ENCODE data around the gene DOK5. TPM values are rescaled to one million over a fixed set of nuclear protein-coding genes. Genes with fewer than 3 reads are reported as not detected.

Gene DOK5
- total RNA-seq, 1 donor from 2014 or later, result not detected

- intact Hi-C loops (cut with DNase I), result no loop called here
- no peaks in the 10 kb centered on the region for H3K36me3 ChIP-seq
- no peak overlapping the region for H3K4me3 ChIP-seq
- no peaks in the 10 kb centered on the region for H3K9me3 ChIP-seq
- no peaks in the 10 kb centered on the region for H3K27me3 ChIP-seq
- H3K27ac ChIP-seq, result no peak overlapping the region
- no peak for TF ChIP-seq CTCF (IDR thresholded peaks at IDR 0.05)
- no peaks in the 10 kb centered on the region for H3K4me1 ChIP-seq
- no peak for DNase-seq (ENCODE audit: low spot score in 2 of 2)
Observed at GRCh38 chr20:54464003-54464402, 11.4 kb upstream of the DOK5 start.

GRCh38 chr20:54466127-54466526, 9.3 kb upstream of the DOK5 start:
- Histone ChIP-seq H3K4me1 (no peaks in the 10 kb centered on the region), H3K27me3 (no peaks in the 10 kb centered on the region), H3K36me3 (no peaks in the 10 kb centered on the region), H3K27ac (no peak overlapping the region), H3K9me3 (no peaks in the 10 kb centered on the region), H3K4me3 (no peak overlapping the region)
- no peak for TF ChIP-seq CTCF (IDR thresholded peaks at IDR 0.05)
- no peak for DNase-seq (ENCODE audit: low spot score in 2 of 2)
- intact Hi-C loops (cut with DNase I), result no loop called here

GRCh38 chr20:54467622-54468021, 7.8 kb upstream of the DOK5 start:
- H3K36me3 ChIP-seq, result no peaks in the 10 kb centered on the region
- H3K4me1 ChIP-seq, result no peaks in the 10 kb centered on the region
- no peak overlapping the region for H3K27ac ChIP-seq
- DNase-seq (ENCODE audit: low spot score in 2 of 2), result no peak
- intact Hi-C loops (cut with DNase I), result no loop called here
- TF ChIP-seq CTCF (IDR thresholded peaks at IDR 0.05), result no peak
- no peaks in the 10 kb centered on the region for H3K9me3 ChIP-seq
- H3K27me3 ChIP-seq, result no peaks in the 10 kb centered on the region
- H3K4me3 ChIP-seq, result no peak overlapping the region

GRCh38 chr20:54468082-54468481, 7.3 kb upstream of the DOK5 start:
- Histone ChIP-seq H3K4me1 (no peaks in the 10 kb centered on the region), H3K36me3 (no peaks in the 10 kb centered on the region)
- TF ChIP-seq CTCF (IDR thresholded peaks at IDR 0.05), result no peak

GRCh38 chr20:54469293-54469692, 6.1 kb upstream of the DOK5 start:
- Histone ChIP-seq H3K36me3 (no peaks in the 10 kb centered on the region), H3K4me1 (no peaks in the 10 kb centered on the region), H3K4me3 (no peak overlapping the region), H3K27me3 (no peaks in the 10 kb centered on the region), H3K27ac (no peak overlapping the region), H3K9me3 (no peaks in the 10 kb centered on the region)
- no peak for TF ChIP-seq CTCF (IDR thresholded peaks at IDR 0.05)
- intact Hi-C loops (cut with DNase I), result no loop called here
- no peak for DNase-seq (ENCODE audit: low spot score in 2 of 2)

More at GRCh38 chr20:54468082-54468481, 7.3 kb upstream of the DOK5 start:
- H3K9me3 ChIP-seq, result no peaks in the 10 kb centered on the region
- H3K4me3 ChIP-seq, result no peak overlapping the region
- H3K27ac ChIP-seq, result no peak overlapping the region
- no peaks in the 10 kb centered on the region for H3K27me3 ChIP-seq
- DNase-seq (ENCODE audit: low spot score in 2 of 2), result no peak
- intact Hi-C loops (cut with DNase I), result no loop called here

- no peaks in the 10 kb centered on the region for H3K27me3 ChIP-seq
- TF ChIP-seq CTCF (IDR thresholded peaks at IDR 0.05), result no peak
- H3K36me3 ChIP-seq, result no peaks in the 10 kb centered on the region
- no peak for DNase-seq (ENCODE audit: low spot score in 2 of 2)
- H3K27ac ChIP-seq, result no peak overlapping the region
- no peaks in the 10 kb centered on the region for H3K9me3 ChIP-seq
- H3K4me3 ChIP-seq, result no peak overlapping the region
- no peaks in the 10 kb centered on the region for H3K4me1 ChIP-seq
- intact Hi-C loops (cut with DNase I), result no loop called here
Observed at GRCh38 chr20:54469952-54470351, 5.4 kb upstream of the DOK5 start.
